HG03457 (cell line): ENCODE results near the gene BRCA1.
"Not testable (repeated sequence)": the region's sequence is repeated elsewhere in the genome, so short reads cannot be mapped to it uniquely, and the experiment has no call there.

Experiments
- ATAC-seq: cut with Tn5 transposase; IDR thresholded peaks from one replicate; pipeline ENCODE4 v1.9.1; 2021; ENCODE audit warnings: moderate number of reproducible peaks; ENCODE audit not compliant: unreplicated experiment

Gene BRCA1

GRCh38 chr17:43134774-43135453, 9.8 kb upstream of the BRCA1 start:
- no peak for ATAC-seq

DNA sequence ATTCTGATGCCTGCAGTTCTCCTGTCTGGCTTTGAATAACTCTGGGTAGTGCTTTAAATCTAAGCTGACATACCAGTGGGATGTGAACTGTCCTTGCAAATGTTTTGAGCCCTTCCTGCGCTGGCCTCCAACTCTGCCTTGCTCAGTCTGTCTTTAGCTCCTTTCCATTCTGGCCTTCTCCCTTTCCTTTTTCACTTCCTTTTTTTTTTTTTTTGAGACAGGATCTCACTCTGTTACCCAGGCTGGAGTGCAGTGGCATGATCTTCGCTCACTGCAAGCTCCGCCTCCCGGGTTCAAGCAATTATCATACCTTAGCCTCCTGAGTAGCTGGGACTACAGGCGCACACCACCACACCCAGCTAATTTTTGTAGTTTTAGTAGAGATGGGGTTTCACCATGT, 8.3 kb upstream of the BRCA1 start:
- ATAC-seq, result not testable (repeated sequence)

DNA sequence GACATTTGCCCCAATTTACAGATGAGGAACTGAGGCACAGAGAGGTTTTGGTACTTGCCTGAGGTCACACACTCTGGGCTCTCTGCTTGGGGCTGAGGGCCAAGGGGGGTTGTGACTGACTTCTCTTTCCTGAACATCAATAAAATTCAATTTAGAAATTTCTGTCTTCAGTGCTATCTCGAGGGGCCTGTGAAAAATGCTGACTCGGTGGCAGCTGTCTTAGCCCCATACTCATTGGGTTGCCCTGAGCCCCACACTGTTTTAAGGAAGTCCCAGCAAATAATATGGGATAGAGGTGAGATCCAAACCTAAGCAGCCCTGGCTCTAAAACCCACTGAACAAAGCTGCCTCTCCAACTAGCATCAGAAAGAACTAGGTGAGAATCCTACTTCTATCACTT, 7.0 kb upstream of the BRCA1 start:
- no peak for ATAC-seq

- ATAC-seq, result no peak
Measured at GRCh38 chr17:43129671-43130010, 4.5 kb upstream of the BRCA1 start.

DNA sequence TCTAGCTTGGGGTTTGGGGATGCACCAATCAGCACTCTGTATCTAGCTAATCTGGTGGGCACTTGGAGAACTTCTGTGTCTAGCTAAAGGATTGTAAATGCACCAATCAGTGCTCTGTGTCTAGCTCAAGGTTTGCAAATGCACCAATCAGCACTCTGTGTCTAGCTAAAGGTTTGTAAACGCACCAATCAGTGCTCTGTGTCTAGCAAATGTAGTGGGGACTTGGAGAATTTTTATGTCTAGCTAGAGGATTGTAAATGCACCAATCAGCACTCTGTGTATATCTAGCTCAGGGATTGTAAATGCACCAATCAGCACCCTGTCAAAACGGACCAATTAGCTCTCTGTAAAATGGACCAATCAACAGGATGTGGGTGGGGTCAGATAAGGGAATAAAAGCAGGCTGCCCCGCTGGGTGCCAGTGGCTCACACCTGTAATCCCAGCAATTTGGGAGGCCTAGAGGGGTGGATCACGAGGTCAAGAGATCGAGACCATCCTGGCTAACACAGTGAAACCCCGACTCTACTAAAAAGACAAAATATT, 2.2 kb upstream of the BRCA1 start:
- not testable (repeated sequence) for ATAC-seq

GRCh38 chr17:43126911-43127290, 1.7 kb upstream of the BRCA1 start:
- ATAC-seq, result no peak

GRCh38 chr17:43125967-43126910, 1.1 kb upstream of the BRCA1 start:
- ATAC-seq, result no peak

GRCh38 chr17:43118679-43119615, 6.2 kb downstream of the BRCA1 start:
- ATAC-seq, result no peak

DNA sequence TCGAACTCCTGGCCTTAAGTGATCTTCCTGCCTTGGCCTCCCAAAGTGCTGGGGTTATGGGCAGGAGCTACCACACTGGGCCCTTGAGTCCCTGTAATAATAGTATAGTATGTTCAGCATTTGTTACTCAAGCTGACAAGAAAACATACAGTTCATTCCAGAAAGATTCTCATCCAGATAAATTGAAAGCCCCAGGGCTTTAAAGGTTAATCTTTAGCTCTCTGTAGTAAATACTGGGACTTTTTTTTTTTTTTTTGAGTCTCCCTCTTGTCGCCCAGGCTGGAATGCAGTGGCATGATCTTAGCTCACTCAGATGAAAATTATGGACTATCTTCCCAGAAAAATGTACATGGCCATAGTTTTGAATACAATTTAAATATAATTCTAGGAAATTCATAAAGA, 11.0 kb downstream of the BRCA1 start:
- no peak for ATAC-seq

- no peak for ATAC-seq
Measured at GRCh38 chr17:43106552-43106951, 18.6 kb downstream of the BRCA1 start.

DNA sequence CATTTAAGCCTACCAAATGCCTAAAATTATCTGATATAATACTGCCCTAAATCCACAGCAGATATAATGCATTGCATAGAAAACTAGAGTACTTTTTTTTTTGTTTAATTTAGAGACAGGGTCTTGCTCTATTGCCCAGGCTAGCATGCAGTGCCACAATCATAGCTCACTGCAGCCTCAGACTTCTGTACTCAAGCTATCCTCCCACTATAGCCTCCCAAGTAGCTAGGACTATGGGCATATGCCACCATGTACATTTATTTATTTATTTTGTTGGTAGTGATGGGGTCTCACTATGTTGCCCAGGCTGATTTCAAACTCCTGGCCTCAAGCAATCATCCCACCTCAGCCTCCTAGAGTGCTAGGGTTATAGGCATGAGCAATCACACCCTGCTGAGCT, 20.0 kb downstream of the BRCA1 start:
- no peak for ATAC-seq

DNA sequence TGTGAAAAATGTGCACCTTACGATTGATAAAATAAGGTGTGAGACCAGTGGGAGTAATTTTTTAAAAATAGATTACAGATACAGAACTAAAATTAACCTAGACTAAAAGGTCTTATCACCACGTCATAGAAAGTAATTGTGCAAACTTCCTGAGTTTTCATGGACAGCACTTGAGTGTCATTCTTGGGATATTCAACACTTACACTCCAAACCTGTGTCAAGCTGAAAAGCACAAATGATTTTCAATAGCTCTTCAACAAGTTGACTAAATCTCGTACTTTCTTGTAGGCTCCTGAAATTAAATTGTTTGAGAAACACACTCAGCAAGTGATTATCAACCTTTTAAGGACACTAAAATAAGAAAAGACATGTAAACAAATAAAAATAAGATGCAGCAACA, 20.5 kb downstream of the BRCA1 start:
- ATAC-seq, result no peak

- not testable (repeated sequence) for ATAC-seq
Measured at GRCh38 chr17:43095364-43095763, 29.8 kb downstream of the BRCA1 start.

- ATAC-seq, result no peak
Measured at GRCh38 chr17:43094129-43094835, 30.9 kb downstream of the BRCA1 start.

- ATAC-seq, result no peak
Measured at GRCh38 chr17:43092901-43093300, 32.3 kb downstream of the BRCA1 start.

DNA sequence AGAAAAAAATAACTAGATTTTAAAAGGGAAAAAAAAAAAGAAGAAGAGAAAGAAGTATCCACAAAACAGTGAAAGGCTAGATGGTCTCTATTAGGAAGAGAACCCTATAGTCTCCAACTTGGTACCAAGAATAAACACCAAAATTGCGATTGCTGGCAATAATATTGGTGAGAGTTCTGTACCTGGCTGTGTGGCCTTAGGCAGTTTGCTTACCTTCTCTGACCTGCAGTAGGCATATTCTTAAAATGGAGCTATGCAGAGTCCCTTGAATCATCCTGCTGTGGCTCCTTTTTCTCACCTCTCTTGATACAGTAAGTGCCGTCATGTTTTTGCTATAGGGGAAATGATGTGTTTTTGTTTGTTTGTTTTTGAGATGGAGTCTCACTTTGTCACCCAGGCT, 35.1 kb downstream of the BRCA1 start:
- ATAC-seq, result no peak

GRCh38 chr17:43085474-43085873, 39.7 kb downstream of the BRCA1 start:
- no peak for ATAC-seq

- no peak for ATAC-seq
Measured at GRCh38 chr17:43079641-43080302, 45.4 kb downstream of the BRCA1 start.

GRCh38 chr17:43074869-43075268, 50.3 kb downstream of the BRCA1 start:
- no peak for ATAC-seq

GRCh38 chr17:43070872-43071271, 54.3 kb downstream of the BRCA1 start:
- ATAC-seq, result no peak
